HL-60 (cell line): ENCODE results near the gene RIC8B.
"Not testable (repeated sequence)": the region's sequence is repeated elsewhere in the genome, so short reads cannot be mapped to it uniquely, and the experiment has no call there.

ENCODE experiments used
- DNase-seq, 2 experiments: peaks; one replicate each; pipeline ENCODE4 v3.0.0-alpha.2; 2010 to 2020; ENCODE audit warnings: low read depth in 1 of 2, low spot score in 1 of 2
- H3K27ac ChIP-seq: fragments of 250-450 bp; sonication (Bioruptor Pico); replicated peaks from 2 replicates; pipeline ENCODE4 v1.5.1; 2020; ENCODE audit warnings: mild to moderate bottlenecking, moderate library complexity
- H3K27me3 ChIP-seq: fragments of 250-450 bp; sonication (Bioruptor Pico); 2 replicates; pipeline ENCODE4 v1.5.1; 2021; ENCODE audit warnings: mild to moderate bottlenecking, moderate library complexity; ENCODE audit not compliant: insufficient read depth, poor library complexity, severe bottlenecking
- H3K4me3 ChIP-seq: replicated peaks from 2 replicates; pipeline ENCODE4 v1.5.1; 2011; ENCODE audit warnings: mild to moderate bottlenecking, control low read depth, low read length; ENCODE audit not compliant: insufficient read depth
- GABPA ChIP-seq: IDR thresholded peaks from 2 replicates; pipeline ENCODE4 v1.6.1; 2012; ENCODE audit warnings: low read depth
- POLR2AphosphoS5 ChIP-seq: IDR thresholded peaks from 2 replicates; pipeline ENCODE4 v1.6.1; 2012; ENCODE audit warnings: low read depth
- REST ChIP-seq: IDR thresholded peaks from 2 replicates; pipeline ENCODE4 v1.6.1; 2012; ENCODE audit warnings: low read depth; ENCODE audit not compliant: insufficient replicate concordance
- SPI1 ChIP-seq: IDR thresholded peaks from 2 replicates; pipeline ENCODE4 v1.6.1; 2012; ENCODE audit warnings: low read depth, mild to moderate bottlenecking, borderline replicate concordance
- long read RNA-seq: library from polyadenylated mRNA; unstranded; transcript quantifications from one replicate; pipeline ENCODE4 v2.0.0, GENCODE V29; 2020
- TF ChIP-seq, protein P1 (sequence below): IDR thresholded peaks from one replicate; pipeline ENCODE4 v1.5.1; 2011; ENCODE audit warnings: low read length, control low read depth, inconsistent platforms; ENCODE audit not compliant: insufficient read depth

RIC8B gene
- long read RNA-seq, full-length matches to known transcripts: 7 of 10 reads
- long read RNA-seq, partial matches to known transcripts: 0 of 10 reads
- long read RNA-seq, other reads (novel, unspliced or antisense): 3 of 10 reads

DNA sequence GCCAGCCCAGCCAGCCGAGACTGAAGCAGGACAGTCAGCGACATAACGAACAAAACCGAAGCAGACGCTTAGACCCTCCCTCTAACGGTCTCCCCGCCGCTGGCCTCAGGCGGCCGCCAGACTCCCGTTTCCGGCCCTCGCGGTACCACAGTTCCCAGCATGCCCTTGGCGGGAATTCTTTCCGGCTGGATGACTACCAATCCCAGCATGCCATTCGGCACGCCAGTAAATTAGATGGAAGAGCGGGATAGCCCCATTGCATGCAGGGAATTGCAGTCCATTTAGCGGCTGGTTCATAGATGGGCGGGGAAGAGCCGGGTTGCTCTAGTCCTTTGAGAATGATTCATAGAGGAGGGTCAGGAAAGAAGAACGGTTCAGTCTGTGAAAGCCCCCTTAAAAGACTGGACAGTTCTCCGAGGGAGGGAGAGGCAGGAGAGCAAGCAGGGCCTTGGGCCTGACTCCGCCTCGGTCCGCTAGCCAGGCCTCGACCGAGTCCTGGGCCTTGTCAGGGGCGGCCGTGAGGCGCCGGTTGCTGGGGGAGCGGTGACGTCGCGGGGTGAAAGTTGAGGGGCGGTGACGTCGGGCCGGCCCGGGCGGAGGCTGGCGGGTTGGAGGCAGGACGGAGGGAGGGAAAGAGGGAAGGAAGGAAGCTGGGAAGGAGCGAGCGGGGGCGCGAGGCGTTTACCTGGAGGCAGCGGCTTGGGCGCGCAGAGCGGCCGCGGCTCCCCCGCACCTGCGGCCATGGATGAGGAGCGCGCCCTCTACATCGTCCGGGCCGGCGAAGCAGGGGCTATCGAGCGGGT, at the start of gene RIC8B:
TSS of gene RIC8B (plus strand) at position 678 of the 803 bp plus-strand sequence. CDS start at position 742, 64 bp downstream.
- peak; percentile 92 to 97 for DNase-seq
- TF ChIP-seq POLR2AphosphoS5 (peak; percentile 89), GABPA (peak; percentile 63), SPI1 (peak; percentile 13; the same call in 1 of the 2 replicates), REST (no peak)
- TF ChIP-seq, protein P1, sequence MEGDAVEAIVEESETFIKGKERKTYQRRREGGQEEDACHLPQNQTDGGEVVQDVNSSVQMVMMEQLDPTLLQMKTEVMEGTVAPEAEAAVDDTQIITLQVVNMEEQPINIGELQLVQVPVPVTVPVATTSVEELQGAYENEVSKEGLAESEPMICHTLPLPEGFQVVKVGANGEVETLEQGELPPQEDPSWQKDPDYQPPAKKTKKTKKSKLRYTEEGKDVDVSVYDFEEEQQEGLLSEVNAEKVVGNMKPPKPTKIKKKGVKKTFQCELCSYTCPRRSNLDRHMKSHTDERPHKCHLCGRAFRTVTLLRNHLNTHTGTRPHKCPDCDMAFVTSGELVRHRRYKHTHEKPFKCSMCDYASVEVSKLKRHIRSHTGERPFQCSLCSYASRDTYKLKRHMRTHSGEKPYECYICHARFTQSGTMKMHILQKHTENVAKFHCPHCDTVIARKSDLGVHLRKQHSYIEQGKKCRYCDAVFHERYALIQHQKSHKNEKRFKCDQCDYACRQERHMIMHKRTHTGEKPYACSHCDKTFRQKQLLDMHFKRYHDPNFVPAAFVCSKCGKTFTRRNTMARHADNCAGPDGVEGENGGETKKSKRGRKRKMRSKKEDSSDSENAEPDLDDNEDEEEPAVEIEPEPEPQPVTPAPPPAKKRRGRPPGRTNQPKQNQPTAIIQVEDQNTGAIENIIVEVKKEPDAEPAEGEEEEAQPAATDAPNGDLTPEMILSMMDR: no peak
- H3K27ac ChIP-seq: peak within 1 kb of the TSS; percentile 87
- H3K27me3 ChIP-seq: no peaks in the 10 kb centered on the region
- peak within 1 kb of the TSS; percentile 96 for H3K4me3 ChIP-seq

- peaks cover 18% of the 10 kb centered on the region for H3K27me3 ChIP-seq
- TF ChIP-seq POLR2AphosphoS5 (no peak), REST (no peak), GABPA (no peak)
- TF ChIP-seq, protein P1: no peak
These were observed 49.5 kb upstream of the RIC8B start for GRCh38 chr12:106724934-106725333.

GRCh38 chr12:106726603-106727202, 47.8 kb upstream of the RIC8B start:
- not testable (repeated sequence) for H3K4me3 ChIP-seq

More at GRCh38 chr12:106724934-106725333, 49.5 kb upstream of the RIC8B start:
- DNase-seq: no peak
- H3K4me3 ChIP-seq: no peak overlapping the region
- H3K27ac ChIP-seq: no peak overlapping the region

DNA sequence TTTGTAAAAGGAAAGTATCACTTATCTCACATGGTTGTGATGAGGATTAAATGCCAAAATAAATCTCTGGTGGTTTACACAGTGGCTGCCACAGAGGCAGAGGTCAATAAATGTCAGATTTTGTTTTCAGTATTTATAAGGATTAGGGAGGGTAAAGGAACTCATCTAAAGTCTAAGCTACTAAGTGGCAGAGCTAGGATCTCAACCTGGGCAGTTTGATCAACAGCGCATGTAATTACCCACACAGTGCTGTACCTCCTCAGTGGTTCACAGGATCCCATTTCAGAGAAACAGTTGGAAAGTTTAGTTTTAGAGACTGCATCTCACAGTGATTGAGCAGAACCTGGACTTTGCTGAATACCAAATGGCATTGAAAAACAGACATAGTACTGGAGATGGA, 44.9 kb upstream of the RIC8B start:
- Histone ChIP-seq H3K27ac (no peak overlapping the region), H3K27me3 (peaks cover 11% of the 10 kb centered on the region), H3K4me3 (no peak overlapping the region)
- TF ChIP-seq GABPA (no peak), SPI1 (no peak), POLR2AphosphoS5 (no peak)
- TF ChIP-seq, protein P1: no peak
- DNase-seq: no peak

More at GRCh38 chr12:106726603-106727202, 47.8 kb upstream of the RIC8B start:
- H3K27ac ChIP-seq, DNase-seq: not testable (repeated sequence)
- H3K27me3 ChIP-seq: peaks cover 17% of the 10 kb centered on the region
